Choroid plexus epithelial cell (primary cell): Measurements from ENCODE around the gene GRID2IP.

Experiments
- DNase-seq: peaks from one replicate; pipeline ENCODE4 v3.0.0-alpha.2; 2010; ENCODE audit warnings: low read depth
- H3K4me3 ChIP-seq: 2 replicates; pipeline ENCODE4 v1.5.1; 2011; ENCODE audit warnings: low read depth, mild to moderate bottlenecking, control low read depth, low read length, moderate library complexity
- CTCF ChIP-seq: conservative IDR thresholded peaks from 2 replicates; pipeline ENCODE4 v1.5.1; 2011; ENCODE audit warnings: low read depth, mild to moderate bottlenecking, control low read depth, inconsistent platforms, low read length, moderate library complexity

Gene GRID2IP

GRCh38 chr7:6571160-6571779 is 20.0 kb upstream of the GRID2IP start:
- TF ChIP-seq CTCF = no peak
- no peak overlapping the region for H3K4me3 ChIP-seq
- DNase-seq = no peak

- no peak for DNase-seq
- no peak overlapping the region for H3K4me3 ChIP-seq
- TF ChIP-seq CTCF = no peak
Measured at GRCh38 chr7:6567886-6568285, 16.6 kb upstream of the GRID2IP start.

- TF ChIP-seq CTCF = no peak
- DNase-seq = no peak
- no peak overlapping the region for H3K4me3 ChIP-seq
Measured at GRCh38 chr7:6565655-6566054, 14.4 kb upstream of the GRID2IP start.

- no peak for DNase-seq
- TF ChIP-seq CTCF = no peak
- H3K4me3 ChIP-seq = no peak overlapping the region
Measured at GRCh38 chr7:6563936-6564770, 12.9 kb upstream of the GRID2IP start.

- DNase-seq = no peak
- H3K4me3 ChIP-seq = no peak overlapping the region
- no peak for TF ChIP-seq CTCF
Measured at GRCh38 chr7:6562106-6562505, 10.8 kb upstream of the GRID2IP start.

GRCh38 chr7:6559896-6560295 is 8.6 kb upstream of the GRID2IP start:
- TF ChIP-seq CTCF = no peak
- no peak for DNase-seq
- H3K4me3 ChIP-seq = no peak overlapping the region

GRCh38 chr7:6558837-6559236 is 7.6 kb upstream of the GRID2IP start:
- peak; percentile 59 for TF ChIP-seq CTCF
- peak; percentile 55 for DNase-seq
- H3K4me3 ChIP-seq = no peak overlapping the region
